ENCODE results near the gene FGD6. TPM values are rescaled to one million over a fixed set of nuclear protein-coding genes. Genes with fewer than 3 reads are reported as not detected.

Gene FGD6
- total and polyA plus RNA-seq, 2 of the 4 experiments (the other 2 are of a cell fraction): 2.6 to 9.5 TPM

GRCh38 chr12:95198914-95199313 is 18.4 kb downstream of the FGD6 start:
- dilution Hi-C loops (cut with HindIII; ENCODE audit: low sequenced_read_pairs, unreplicated experiment): no loop called here

More at GRCh38 chr12:95198914-95199313, 18.4 kb downstream of the FGD6 start:
- Histone ChIP-seq H4K5ac (ENCODE audit: low read depth, low read length) (no peak overlapping the region), H3K36me3 (ENCODE audit: control insufficient read depth, insufficient read depth, low read length) (no peaks in the 10 kb centered on the region), H4K20me1 (ENCODE audit: insufficient read depth, low read length) (no peaks in the 10 kb centered on the region), H4K8ac (ENCODE audit: low read depth in 2 of 2, low read length in 2 of 2) (no peak overlapping the region), H2BK15ac (ENCODE audit: low read depth, low read length) (no peak overlapping the region), H4K91ac (ENCODE audit: insufficient read depth, low read depth, low read length) (no peak overlapping the region), H3K9me1 (ENCODE audit: insufficient read depth, low read length) (no peaks in the 10 kb centered on the region), H3K79me1 (ENCODE audit: low read depth in 1 of 2, low read length in 2 of 2) (peaks cover 12 to 26% of the 10 kb centered on the region in 2 experiments), H3K4ac (ENCODE audit: low read depth, low read length) (no peak overlapping the region), H2AK9ac (replicated peaks; ENCODE audit: low read depth, low read length, poor library complexity) (no peak overlapping the region), H3K14ac (replicated peaks; ENCODE audit: low read depth, low read length) (no peak overlapping the region), H3K9me3 (ENCODE audit: control insufficient read depth, insufficient read depth, low read length) (no peaks in the 10 kb centered on the region), H3K56ac (ENCODE audit: extremely low read depth, insufficient read depth, low read length) (no peak overlapping the region), H3K4me3 (ENCODE audit: insufficient read depth, low read depth, low read length) (no peak overlapping the region), H3K18ac (ENCODE audit: low read depth, low read length) (no peak overlapping the region), H3K23ac (ENCODE audit: low read depth, low read length) (no peak overlapping the region), H3K9ac (ENCODE audit: low read depth, low read length) (no peak overlapping the region), H3K27ac (ENCODE audit: insufficient read depth, low read length) (no peak overlapping the region), H2BK120ac (ENCODE audit: low read depth, low read length) (no peak overlapping the region), H2BK20ac (ENCODE audit: low read depth, low read length) (no peak overlapping the region), H3K27me3 (ENCODE audit: control insufficient read depth, insufficient read depth, low read length) (no peaks in the 10 kb centered on the region), H3K4me1 (ENCODE audit: control insufficient read depth, insufficient read depth, low read length) (peaks cover 12% of the 10 kb centered on the region), H2AFZ (replicated peaks; ENCODE audit: low read length, poor library complexity) (no peak overlapping the region), H3K4me2 (ENCODE audit: low read depth, low read length) (no peak overlapping the region), H2BK5ac (ENCODE audit: low read depth, low read length, poor library complexity, severe bottlenecking) (no peak overlapping the region), H2AK5ac (ENCODE audit: low read depth, low read length) (no peak overlapping the region)
- in situ Hi-C loops (cut with MboI; ENCODE audit: low sequenced_read_pairs) (no loop called here), intact Hi-C loops (cut with micrococcal nuclease) (no loop called here)
- TF ChIP-seq MAFK (IDR thresholded peaks at IDR 0.05; ENCODE audit: low read depth, low read length) (no peak), RCOR1 (IDR thresholded peaks at IDR 0.05; ENCODE audit: insufficient replicate concordance, low read length) (no peak), MAZ (IDR thresholded peaks at IDR 0.05; ENCODE audit: borderline replicate concordance, low read depth, low read length) (no peak), NFE2L2 (IDR thresholded peaks at IDR 0.05; ENCODE audit: low read depth, low read length) (no peak), CTCF (conservative IDR thresholded peaks at IDR 0.05; ENCODE audit: low read depth, low read length) (no peak), CHD1 (IDR thresholded peaks at IDR 0.05; ENCODE audit: low read depth, low read length) (no peak), USF2 (IDR thresholded peaks at IDR 0.05; ENCODE audit: low read depth, low read length) (no peak), SMC3 (IDR thresholded peaks at IDR 0.05; ENCODE audit: low read depth, low read length) (no peak), POLR2A (IDR thresholded peaks at IDR 0.05; ENCODE audit: low read depth, low read length) (no peak), ELK1 (IDR thresholded peaks at IDR 0.05; ENCODE audit: borderline replicate concordance, low read depth, low read length) (no peak), CEBPB (IDR thresholded peaks at IDR 0.05; ENCODE audit: low read depth, low read length) (no peak), BHLHE40 (IDR thresholded peaks at IDR 0.05; ENCODE audit: low read depth, low read length) (no peak), RFX5 (IDR thresholded peaks at IDR 0.05; ENCODE audit: low read depth, low read length) (no peak), RAD21 (IDR thresholded peaks at IDR 0.05; ENCODE audit: low read length) (no peak), FOS (IDR thresholded peaks at IDR 0.05; ENCODE audit: low read depth, low read length) (no peak)
- POLR2A ChIA-PET (ENCODE audit: unreplicated experiment): no interaction called here
- CTCF ChIA-PET: interaction anchor here (0.6 to 1.5 kb wide), 3 partner anchors 135 to 1000 kb away, joined by 3 to 4 read pairs (median 3); no protein-coding TSS in a partner anchor
- no TSS peak for BruUV-seq (replicated peaks)
- WGBS, 2 experiments (ENCODE audit: extremely low coverage in 2 of 2, insufficient read length in 1 of 2): no CpG with 5 or more reads among the region's 4 CpGs
- DNase-seq (no peak), ATAC-seq (ENCODE audit: low read depth) (no peak)

All from IMR-90 (cell line).